Cardiac muscle cell (in vitro differentiated cells and primary cell): ENCODE data around the gene RAP1GAP. TPM values are rescaled to one million over a fixed set of nuclear protein-coding genes. Genes with fewer than 3 reads are reported as not detected.

Source experiments
- DNase-seq, 2 donors: peaks; one replicate each; pipeline versions ENCODE4 v3.0.0 to v3.0.0-alpha.2; 2010 to 2017; ENCODE audit warnings: low read depth in 1 of 2, low spot score in 1 of 2
- H3K27ac ChIP-seq: fragments of 200-600 bp; sonication (generic); 2 replicates; pipeline ENCODE4 v1.5.1; 2016
- H3K27me3 ChIP-seq: fragments of 200-600 bp; sonication (generic); 2 replicates; pipeline ENCODE4 v1.6.0; 2016; ENCODE audit warnings: control low read depth
- H3K36me3 ChIP-seq: fragments of 200-600 bp; sonication (generic); 2 replicates; pipeline ENCODE4 v1.5.1; 2016; ENCODE audit warnings: control low read depth
- H3K4me1 ChIP-seq: fragments of 200-600 bp; sonication (generic); 2 replicates; pipeline ENCODE4 v1.8.1; 2017; ENCODE audit warnings: low read depth, mild to moderate bottlenecking, mixed run types
- H3K4me3 ChIP-seq: fragments of 200-600 bp; sonication (generic); 2 replicates; pipeline ENCODE4 v1.5.1; 2016; ENCODE audit warnings: mild to moderate bottlenecking
- H3K9me3 ChIP-seq: fragments of 200-600 bp; sonication (generic); 2 replicates; pipeline ENCODE4 v1.5.1; 2017; ENCODE audit warnings: low read depth, mild to moderate bottlenecking, control low read depth
- CTCF ChIP-seq: IDR thresholded peaks from 2 replicates; pipeline ENCODE4 v1.5.1; 2012; ENCODE audit warnings: low read depth, mild to moderate bottlenecking, low read length
- polyA plus RNA-seq: library from polyadenylated mRNA; unstranded; fragments of >200 nt; fragmentation: Nextera tagmentation; extraction: Ambion mirVana; gene quantifications from 2 replicates; pipeline ENCODE4 v1.2.1, GENCODE V29; 2016
- total RNA-seq: library from RNA; depleted of rRNA; stranded (reverse); fragments of >200 nt; gene quantifications from 2 replicates; pipeline ENCODE4 v1.2.3, GENCODE V29; 2016

Gene RAP1GAP
- total and polyA plus RNA-seq, 2 experiments from 2014 or later: 5.8 to 7.4 TPM

- H3K4me3 ChIP-seq: no peak overlapping the region
- no peak for TF ChIP-seq CTCF
- no peaks in the 10 kb centered on the region for H3K36me3 ChIP-seq
- H3K9me3 ChIP-seq: no peaks in the 10 kb centered on the region
- no peaks in the 10 kb centered on the region for H3K27me3 ChIP-seq
- peaks cover 9% of the 10 kb centered on the region for H3K4me1 ChIP-seq
- H3K27ac ChIP-seq: no peak overlapping the region
- DNase-seq: no peak
These were observed 92.9 kb downstream of the RAP1GAP start for GRCh38 chr1:21576031-21576797.

- TF ChIP-seq CTCF: no peak
- H3K36me3 ChIP-seq: no peaks in the 10 kb centered on the region
- no peaks in the 10 kb centered on the region for H3K27me3 ChIP-seq
- DNase-seq: no peak
- H3K9me3 ChIP-seq: no peaks in the 10 kb centered on the region
- H3K4me3 ChIP-seq: no peak overlapping the region
- H3K27ac ChIP-seq: no peak overlapping the region
- H3K4me1 ChIP-seq: peaks cover 9% of the 10 kb centered on the region
These were observed 93.7 kb downstream of the RAP1GAP start for GRCh38 chr1:21575351-21575942.

DNA sequence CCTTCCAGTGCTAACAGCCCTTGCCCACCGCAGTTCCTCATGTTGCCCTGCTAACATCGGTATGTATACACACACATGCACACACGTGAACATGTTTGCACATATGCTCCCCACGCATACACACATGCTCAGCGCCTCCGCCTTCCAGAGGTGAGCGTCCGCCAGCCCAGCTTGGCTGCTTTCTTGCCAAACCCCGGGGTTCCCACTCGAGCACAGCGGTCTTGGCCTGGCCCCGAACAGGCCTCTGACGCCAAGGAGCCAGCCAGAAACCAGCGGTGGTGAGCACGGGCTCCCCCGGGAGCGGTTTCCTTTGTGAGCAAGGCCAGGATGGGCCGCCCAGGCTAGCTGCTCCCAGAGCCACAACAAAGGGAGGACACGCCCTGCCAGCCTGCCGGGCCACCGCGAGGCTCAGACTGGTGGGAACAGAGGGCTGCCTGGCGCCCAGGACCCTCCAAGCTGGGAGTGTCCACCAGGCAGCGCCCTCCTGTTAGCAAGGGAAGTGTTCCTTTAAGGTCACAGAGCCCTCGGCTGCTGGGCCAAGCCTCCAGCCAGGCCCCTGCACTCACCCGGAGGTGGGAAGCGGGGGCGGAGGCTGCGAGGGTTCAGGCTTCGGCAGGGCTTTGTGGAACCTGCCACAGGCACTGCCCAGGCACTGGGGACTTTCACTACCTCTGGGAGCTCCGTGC lies 94.5 kb downstream of the RAP1GAP start:
- Histone ChIP-seq H3K36me3 (no peaks in the 10 kb centered on the region), H3K4me1 (peaks cover 9% of the 10 kb centered on the region), H3K27me3 (no peaks in the 10 kb centered on the region), H3K9me3 (no peaks in the 10 kb centered on the region), H3K27ac (peak overlapping the region; percentile 56), H3K4me3 (no peak overlapping the region)
- no peak for TF ChIP-seq CTCF
- peak; percentile 40 to 82 for DNase-seq

DNA sequence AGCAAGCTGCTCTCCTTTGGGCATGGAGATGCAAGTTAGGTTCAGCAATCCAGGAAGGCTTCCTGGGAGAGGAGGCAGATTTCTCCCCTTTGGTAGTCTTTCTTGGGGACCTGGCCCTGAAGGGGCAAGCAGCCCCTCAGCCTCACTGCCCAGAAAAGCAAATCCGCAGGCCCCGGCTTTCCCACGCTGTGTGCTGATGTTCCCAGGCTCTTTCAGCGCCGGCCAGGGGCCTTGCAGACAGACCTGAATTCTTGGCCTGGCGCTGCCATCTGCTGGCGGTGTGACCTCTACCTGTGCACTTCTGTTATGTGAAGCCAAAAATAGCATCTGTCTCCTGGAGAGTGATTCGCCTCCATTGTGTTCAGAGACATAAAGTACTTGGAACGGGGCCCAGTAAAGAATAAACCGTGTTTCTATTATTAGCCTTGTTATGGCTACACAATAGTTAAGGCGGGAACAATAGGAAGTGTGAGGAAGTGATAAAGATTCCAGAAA lies 95.1 kb downstream of the RAP1GAP start:
- Histone ChIP-seq H3K36me3 (no peaks in the 10 kb centered on the region), H3K4me1 (peaks cover 9% of the 10 kb centered on the region), H3K27me3 (no peaks in the 10 kb centered on the region), H3K4me3 (no peak overlapping the region), H3K27ac (peak overlapping the region; percentile 56), H3K9me3 (no peaks in the 10 kb centered on the region)
- peak; percentile 63 for TF ChIP-seq CTCF
- peak; percentile 91 to 92 for DNase-seq

DNA sequence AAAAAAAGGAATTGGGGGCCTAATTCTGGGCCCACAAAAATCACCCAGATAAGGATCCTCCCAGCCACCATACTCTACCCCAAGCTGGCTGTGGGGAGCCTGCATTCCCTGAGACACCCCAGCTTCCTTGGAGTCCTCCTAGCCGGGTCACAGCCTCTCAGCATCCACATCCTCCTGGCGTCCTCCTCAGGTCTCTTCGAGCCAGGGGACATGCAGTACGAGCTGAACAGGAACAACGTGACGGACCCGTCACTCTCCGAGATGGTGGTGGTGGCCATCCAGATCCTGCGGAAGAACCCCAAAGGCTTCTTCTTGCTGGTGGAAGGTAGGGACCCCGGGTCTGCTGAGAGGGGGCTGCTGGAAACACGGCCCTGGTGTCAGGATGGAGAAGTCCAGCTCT lies 95.7 kb downstream of the RAP1GAP start:
- peaks cover 9% of the 10 kb centered on the region for H3K4me1 ChIP-seq
- DNase-seq: no peak
- H3K27me3 ChIP-seq: no peaks in the 10 kb centered on the region
- no peak for TF ChIP-seq CTCF
- H3K9me3 ChIP-seq: no peaks in the 10 kb centered on the region
- no peak overlapping the region for H3K4me3 ChIP-seq
- H3K27ac ChIP-seq: peak overlapping the region; percentile 5
- no peaks in the 10 kb centered on the region for H3K36me3 ChIP-seq
